HG03521 (cell line): ENCODE measurements around the gene CEACAM8.
"Not testable (repeated sequence)": the region's sequence is repeated elsewhere in the genome, so short reads cannot be mapped to it uniquely, and the experiment has no call there.

ENCODE experiments used
- ATAC-seq: cut with Tn5 transposase; IDR thresholded peaks from one replicate; pipeline ENCODE4 v1.9.1; 2021; ENCODE audit warnings: mild to moderate bottlenecking, moderate library complexity; ENCODE audit not compliant: unreplicated experiment

CEACAM8 gene

DNA sequence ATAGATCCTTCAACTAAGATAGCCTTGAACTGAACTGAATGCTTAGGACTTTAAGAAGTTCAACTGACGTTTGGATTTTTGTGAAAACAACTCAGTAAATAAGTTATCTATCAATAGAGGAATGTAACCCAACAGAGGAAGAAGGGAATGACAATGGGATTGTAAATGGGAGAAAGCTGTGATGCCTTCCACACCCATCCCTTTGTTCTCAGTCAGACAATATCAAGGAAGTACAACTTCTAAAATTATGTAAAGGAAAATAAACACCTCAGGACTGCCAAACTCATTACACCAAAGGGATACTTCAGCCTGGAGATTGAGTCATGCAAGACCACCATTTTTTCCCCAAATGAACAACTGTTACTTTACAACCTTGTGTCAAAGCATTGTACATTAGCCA lies 21.1 kb downstream of the CEACAM8 start:
- ATAC-seq: no peak

- no peak for ATAC-seq
Observed at GRCh38 chr19:42571116-42571515, 23.6 kb downstream of the CEACAM8 start.

GRCh38 chr19:42569193-42569592 lies 25.5 kb downstream of the CEACAM8 start:
- ATAC-seq: no peak

DNA sequence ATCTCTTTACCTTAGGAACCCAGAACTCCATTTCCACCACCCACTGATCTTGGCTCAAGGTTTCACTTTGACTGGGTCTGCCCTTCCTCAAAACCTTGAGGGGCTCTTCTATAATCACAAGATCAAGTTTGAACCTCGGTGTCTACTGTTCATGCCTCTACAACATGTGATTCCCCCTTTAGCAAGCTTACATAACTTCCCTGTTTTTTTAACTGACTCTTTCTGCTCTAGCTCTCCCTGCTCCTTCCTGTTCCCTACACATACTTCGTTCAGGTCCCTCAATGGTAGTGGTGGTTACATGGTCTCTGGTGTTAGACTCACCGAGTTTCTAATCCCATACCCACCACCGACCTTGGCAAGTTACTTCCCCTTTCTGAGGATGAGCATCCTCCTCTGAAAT lies 26.7 kb downstream of the CEACAM8 start:
- ATAC-seq: no peak

GRCh38 chr19:42567567-42567966 lies 27.2 kb downstream of the CEACAM8 start:
- ATAC-seq: no peak

GRCh38 chr19:42563352-42564210 lies 31.1 kb downstream of the CEACAM8 start:
- ATAC-seq: no peak

GRCh38 chr19:42561512-42561911 lies 33.2 kb downstream of the CEACAM8 start:
- no peak for ATAC-seq

DNA sequence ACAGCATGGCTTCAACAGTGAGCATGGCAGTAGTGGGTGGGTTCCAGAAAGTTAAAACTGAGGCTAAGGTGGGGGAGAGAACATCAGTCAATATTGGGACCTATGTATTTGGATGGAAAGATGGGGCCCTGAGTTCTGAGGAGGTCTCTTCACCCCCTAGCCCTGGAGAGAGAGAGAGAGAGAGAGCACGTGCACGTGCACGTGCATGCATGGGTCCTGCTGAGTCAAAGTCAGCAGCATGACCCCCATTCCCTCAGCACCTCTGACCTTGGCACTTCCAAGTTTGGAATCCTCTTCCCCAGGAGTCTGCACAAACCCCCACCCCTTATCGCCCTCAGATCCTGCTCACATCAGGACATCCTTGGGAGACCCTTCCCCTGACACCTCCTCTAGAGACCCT lies 34.0 kb downstream of the CEACAM8 start:
- ATAC-seq: no peak

DNA sequence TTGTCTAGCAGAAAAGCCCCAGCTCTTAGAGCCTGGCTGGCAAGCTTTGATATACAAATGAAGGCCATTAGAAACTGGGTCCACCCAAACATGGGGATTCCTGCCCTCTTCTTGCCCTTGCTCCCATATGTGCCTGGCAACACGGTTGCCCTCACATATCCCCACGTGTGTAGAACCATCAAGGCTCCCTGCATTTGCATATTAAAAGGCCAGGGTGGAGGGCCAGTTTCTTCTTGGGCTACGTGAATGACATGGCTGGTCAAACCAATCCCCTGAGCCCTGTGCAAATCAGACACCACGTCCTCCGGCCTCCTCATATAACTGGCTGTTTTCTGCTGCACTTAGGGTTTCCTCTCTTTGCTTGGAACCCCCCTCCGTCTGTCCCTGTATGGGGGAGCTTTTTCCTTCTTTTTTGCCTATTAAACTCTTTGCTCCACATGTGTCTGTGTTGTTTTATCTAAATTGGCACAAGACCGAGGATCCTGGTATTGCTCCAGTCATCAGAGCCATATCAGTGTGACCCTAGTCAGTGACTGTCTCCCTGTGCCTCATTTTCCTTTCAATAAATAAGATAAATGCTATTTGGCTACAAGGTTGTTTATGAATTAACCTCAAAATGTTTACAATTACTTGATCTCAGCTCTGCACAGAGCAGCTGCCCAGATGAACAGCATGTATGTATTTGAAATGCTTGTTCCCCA lies 36.1 kb downstream of the CEACAM8 start:
- no peak for ATAC-seq

GRCh38 chr19:42557386-42557871 lies 37.3 kb downstream of the CEACAM8 start:
- not testable (repeated sequence) for ATAC-seq

DNA sequence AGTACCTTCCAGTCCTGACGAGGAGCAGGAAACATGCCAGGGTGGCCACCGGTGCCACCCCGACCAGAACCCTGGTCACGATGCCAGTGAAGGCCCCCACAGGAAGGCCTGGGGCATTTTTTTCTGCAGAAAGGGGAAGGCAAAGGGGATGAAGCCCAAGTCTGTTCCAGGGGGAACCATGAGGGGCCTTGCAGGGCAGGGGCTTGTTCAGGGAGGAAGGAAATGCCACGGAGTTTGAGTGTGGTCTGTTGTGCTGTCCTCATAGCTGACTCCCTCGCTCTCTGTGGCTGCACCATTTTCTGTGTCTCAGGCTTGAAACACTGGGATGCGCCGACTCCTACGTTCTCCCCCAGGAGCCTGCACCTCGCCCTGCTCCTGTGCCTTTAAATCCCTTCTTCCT lies 38.9 kb downstream of the CEACAM8 start:
- no peak for ATAC-seq

DNA sequence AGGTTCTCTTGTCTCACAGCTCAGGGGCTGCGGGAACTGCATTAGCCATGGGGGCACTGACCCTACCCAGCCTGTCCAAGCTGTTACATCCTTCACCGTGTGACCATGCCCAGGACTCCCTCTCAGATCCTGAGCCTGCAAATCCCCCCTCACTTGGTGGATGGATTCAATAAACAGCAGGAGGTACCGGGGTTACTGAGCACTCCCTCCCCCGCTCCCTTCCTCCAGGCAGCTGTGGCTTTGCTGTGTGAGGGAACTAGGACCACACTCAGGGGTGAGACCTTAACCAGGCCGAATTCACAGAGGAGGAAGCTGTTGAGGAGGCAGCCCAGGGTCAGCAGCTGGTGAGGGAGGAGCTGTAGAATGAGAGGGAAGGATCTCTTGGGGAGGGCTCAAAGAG lies 39.4 kb downstream of the CEACAM8 start:
- ATAC-seq: no peak

DNA sequence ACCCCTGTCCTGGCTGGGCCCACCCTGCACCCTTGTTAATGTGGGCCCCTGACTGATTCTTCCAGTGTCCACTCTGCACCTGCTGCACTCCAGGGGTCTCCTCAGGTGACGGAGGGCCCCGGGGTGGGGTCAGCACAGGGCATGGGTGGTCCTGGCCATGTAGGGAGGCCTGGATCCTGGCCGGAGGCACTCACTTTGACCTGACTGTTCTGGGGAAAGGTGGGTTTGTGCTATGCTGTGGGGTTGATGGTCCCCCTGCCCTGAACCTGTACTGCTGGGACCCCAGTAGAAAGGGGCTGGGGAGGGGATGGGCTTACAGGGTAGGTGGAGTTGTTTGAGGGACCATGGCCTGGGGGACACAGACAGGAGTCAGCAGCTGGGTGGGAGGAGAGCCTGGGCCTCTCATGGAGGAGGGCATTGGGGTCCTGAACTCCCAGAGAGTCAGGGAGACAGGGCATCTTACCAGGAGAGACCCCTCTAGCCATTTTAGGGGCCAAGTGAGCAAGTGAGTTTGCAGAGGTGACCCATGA lies 40.6 kb downstream of the CEACAM8 start:
- no peak for ATAC-seq

DNA sequence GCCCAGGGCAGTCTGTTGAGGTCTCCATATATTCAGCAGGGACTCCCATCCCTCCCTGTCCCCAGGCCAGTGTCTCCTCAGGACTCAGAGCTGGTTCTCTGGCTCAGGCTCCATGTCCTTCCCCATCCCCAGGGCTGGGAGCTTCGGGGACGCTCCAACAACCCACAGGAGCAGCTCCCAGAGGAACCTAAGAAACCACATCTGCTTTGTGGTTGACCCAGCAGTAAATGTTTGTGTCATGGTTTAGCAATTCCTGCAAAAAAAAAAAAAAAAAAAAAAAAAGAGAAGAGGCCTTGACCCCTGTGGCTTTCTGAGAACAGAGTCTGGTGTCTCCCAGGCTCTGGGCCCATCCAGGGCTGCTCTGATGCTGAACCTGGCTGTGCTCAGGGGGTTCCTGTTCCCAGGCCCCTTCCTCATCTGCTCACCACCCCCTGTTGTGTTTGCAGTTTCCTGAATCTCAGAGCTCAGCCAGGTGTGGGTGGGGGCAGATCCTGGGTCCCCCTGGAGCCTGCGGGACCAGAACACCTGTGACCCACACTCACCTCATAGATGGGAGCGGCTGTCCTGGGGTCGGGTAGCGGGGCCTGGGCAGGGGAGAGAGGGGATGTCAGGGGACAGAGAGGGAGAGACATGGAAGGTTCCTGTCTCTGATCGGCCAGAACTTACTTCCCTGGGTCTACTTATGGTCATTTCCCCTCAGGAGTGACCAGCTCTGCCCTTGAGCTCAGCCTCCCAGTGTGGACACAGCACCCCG lies 41.3 kb downstream of the CEACAM8 start:
- ATAC-seq: no peak

- ATAC-seq: no peak
Observed at GRCh38 chr19:42552086-42553065, 42.3 kb downstream of the CEACAM8 start.

GRCh38 chr19:42550521-42550920 lies 44.2 kb downstream of the CEACAM8 start:
- not testable (repeated sequence) for ATAC-seq

GRCh38 chr19:42549067-42549466 lies 45.7 kb downstream of the CEACAM8 start:
- not testable (repeated sequence) for ATAC-seq

DNA sequence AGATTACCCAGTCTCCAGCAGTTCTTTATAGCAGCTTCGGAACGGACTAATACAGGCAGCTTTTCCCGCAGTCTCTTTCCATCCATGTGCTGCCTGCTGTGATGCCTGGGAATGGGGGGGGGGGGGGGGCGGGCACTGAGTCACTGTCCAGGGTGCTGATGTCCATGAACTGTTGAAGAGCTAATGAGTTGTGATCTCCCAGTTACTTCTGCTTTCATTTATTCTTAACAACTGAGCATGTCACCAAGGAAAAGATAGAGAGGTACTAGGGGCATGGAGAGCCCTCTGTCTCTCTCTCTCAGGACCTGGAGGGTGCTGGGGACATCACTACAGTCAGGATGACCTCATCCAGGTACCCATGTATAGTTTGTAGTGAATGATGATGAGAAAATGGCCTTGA lies 46.2 kb downstream of the CEACAM8 start:
- ATAC-seq: no peak

- ATAC-seq: no peak
Observed at GRCh38 chr19:42547929-42548328, 46.8 kb downstream of the CEACAM8 start.
